ENCODE measurements around the gene R3HDM1.

GRCh38 chr2:135547311-135547710, 16.0 kb downstream of the R3HDM1 start:
- no peak for TF ChIP-seq EZH2phosphoT487 (conservative IDR thresholded peaks at IDR 0.05; ENCODE audit: low read length)
- TF ChIP-seq CTCF (IDR thresholded peaks at IDR 0.05; ENCODE audit: insufficient read depth, low read length, poor library complexity, severe bottlenecking), result no peak
